ENCODE measurements around the gene DGKH. TPM values are rescaled to one million over a fixed set of nuclear protein-coding genes. Genes with fewer than 3 reads are reported as not detected.
A peak's percentile ranks its signal among the peaks of the same experiment; 100 is the strongest.
"Not testable (repeated sequence)": the region's sequence is repeated elsewhere in the genome, so short reads cannot be mapped to it uniquely, and the experiment has no call there.

The DGKH gene
- total RNA-seq, 6 donors from 2014 or later = 9.6 to 33.2 (median 17.4) TPM

- no peaks in the 10 kb centered on the region for H3K9me3 ChIP-seq
- TF ChIP-seq POLR2A (IDR thresholded peaks at IDR 0.05) = no peak
- 61 to 74% methylated on average over 2 of the region's 2 CpGs for WGBS, 2 donors
- no peak for ATAC-seq (ENCODE audit: low FRiP score in 2 of 2)
- H3K27me3 ChIP-seq = no peaks in the 10 kb centered on the region
- no peaks in the 10 kb centered on the region for H3K36me3 ChIP-seq
- no peaks in the 10 kb centered on the region for H3K4me1 ChIP-seq
- no peak for DNase-seq
- H3K27ac ChIP-seq = no peak overlapping the region
- H3K4me3 ChIP-seq = no peak overlapping the region
Observed at GRCh38 chr13:42094516-42095040, 46.1 kb downstream of the DGKH start.

GRCh38 chr13:42096222-42096621 lies 47.8 kb downstream of the DGKH start:
- H3K4me1 ChIP-seq; H3K36me3 ChIP-seq; H3K27ac ChIP-seq; H3K4me3 ChIP-seq; H3K27me3 ChIP-seq; ATAC-seq (ENCODE audit: low FRiP score in 2 of 2); DNase-seq; H3K9me3 ChIP-seq: not testable (repeated sequence)
- 93 to 100% methylated on average over 2 of the region's 2 CpGs for WGBS, 2 donors

- ATAC-seq (ENCODE audit: low FRiP score in 2 of 2) (no peak), DNase-seq (no peak)
- 97 to 98% methylated on average over 7 to 9 of the region's 9 CpGs for WGBS, 2 donors
- H3K4me1 ChIP-seq = peaks cover 6 to 12% (median 8%) of the 10 kb centered on the region in 4 donors
- H3K9me3 ChIP-seq = no peaks in the 10 kb centered on the region
- no peak overlapping the region for H3K27ac ChIP-seq
- H3K36me3 ChIP-seq = no peaks in the 10 kb centered on the region
- H3K4me3 ChIP-seq = no peak overlapping the region
- no peaks in the 10 kb centered on the region for H3K27me3 ChIP-seq
- TF ChIP-seq EP300 (IDR thresholded peaks at IDR 0.05) = no peak
- TF ChIP-seq POLR2A (IDR thresholded peaks at IDR 0.05) = no peak
- no peak for TF ChIP-seq POLR2AphosphoS5 (IDR thresholded peaks at IDR 0.05)
- TF ChIP-seq CTCF (IDR thresholded peaks at IDR 0.05) = no peak
Observed at GRCh38 chr13:42099962-42100675, 51.7 kb downstream of the DGKH start.

GRCh38 chr13:42100960-42101359 lies 52.5 kb downstream of the DGKH start:
- Histone ChIP-seq H3K4me1 (peaks cover 6 to 12% (median 10%) of the 10 kb centered on the region in 4 donors), H3K4me3 (no peak overlapping the region), H3K27ac (no peak overlapping the region), H3K36me3 (no peaks in the 10 kb centered on the region), H3K27me3 (no peaks in the 10 kb centered on the region), H3K9me3 (no peaks in the 10 kb centered on the region)
- ATAC-seq (ENCODE audit: low FRiP score in 2 of 2) (no peak), DNase-seq (no peak)
- TF ChIP-seq EP300 (IDR thresholded peaks at IDR 0.05) (no peak), POLR2AphosphoS5 (IDR thresholded peaks at IDR 0.05) (no peak), POLR2A (IDR thresholded peaks at IDR 0.05) (no peak), CTCF (IDR thresholded peaks at IDR 0.05) (no peak)
- WGBS, 2 donors = 95 to 98% methylated on average over 3 of the region's 3 CpGs

GRCh38 chr13:42101821-42102585 lies 53.6 kb downstream of the DGKH start:
- H3K27ac ChIP-seq = peak overlapping the region in 3 of 4 donors; percentile 2 to 33 (median 23)
- ATAC-seq (ENCODE audit: low FRiP score in 2 of 2) (no peak), DNase-seq (no peak)
- H3K4me1 ChIP-seq = peaks cover 6 to 18% (median 11%) of the 10 kb centered on the region in 4 donors
- TF ChIP-seq EP300 (IDR thresholded peaks at IDR 0.05) (no peak), CTCF (IDR thresholded peaks at IDR 0.05) (no peak), POLR2AphosphoS5 (IDR thresholded peaks at IDR 0.05) (no peak), POLR2A (IDR thresholded peaks at IDR 0.05) (no peak)
- WGBS, 2 donors = 54 to 61% methylated on average over 3 of the region's 3 CpGs
- H3K27me3 ChIP-seq = no peaks in the 10 kb centered on the region
- H3K4me3 ChIP-seq = no peak overlapping the region
- H3K36me3 ChIP-seq = no peaks in the 10 kb centered on the region
- H3K9me3 ChIP-seq = no peaks in the 10 kb centered on the region

Measured in upper lobe of left lung (tissue), 6 donors.